SW 1271 (cell line): Measurements from ENCODE around the gene TGM6.

Experiments used
- DNase-seq, 2 experiments: peaks; one replicate each; lab custom pipeline; 2025; lab: John Stamatoyannopoulos, UW

Gene TGM6

GRCh38 chr20:2364044-2364443 is 16.7 kb upstream of the TGM6 start:
- DNase-seq: no peak

- DNase-seq: no peak
These were observed 15.6 kb upstream of the TGM6 start for GRCh38 chr20:2365091-2365490.

DNA sequence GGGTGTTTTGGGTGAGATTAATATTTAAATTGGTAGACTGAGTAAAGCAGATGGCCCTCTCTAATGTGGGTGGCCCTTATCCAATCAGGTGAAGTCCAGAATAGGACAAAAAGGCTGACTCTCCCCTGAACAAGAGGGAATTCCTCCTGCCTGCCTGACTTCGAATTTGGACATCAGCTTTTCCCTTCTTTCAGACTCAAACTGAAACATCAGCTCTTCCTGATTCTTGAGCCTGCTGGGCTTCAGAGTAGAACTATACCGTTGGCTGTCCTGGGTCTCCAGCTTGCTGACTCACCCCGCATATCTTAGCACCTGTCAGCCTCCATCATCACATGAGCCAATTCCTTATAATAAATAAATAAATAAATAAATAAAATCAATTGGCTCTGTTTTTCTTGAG is 15.0 kb upstream of the TGM6 start:
- DNase-seq: no peak

DNA sequence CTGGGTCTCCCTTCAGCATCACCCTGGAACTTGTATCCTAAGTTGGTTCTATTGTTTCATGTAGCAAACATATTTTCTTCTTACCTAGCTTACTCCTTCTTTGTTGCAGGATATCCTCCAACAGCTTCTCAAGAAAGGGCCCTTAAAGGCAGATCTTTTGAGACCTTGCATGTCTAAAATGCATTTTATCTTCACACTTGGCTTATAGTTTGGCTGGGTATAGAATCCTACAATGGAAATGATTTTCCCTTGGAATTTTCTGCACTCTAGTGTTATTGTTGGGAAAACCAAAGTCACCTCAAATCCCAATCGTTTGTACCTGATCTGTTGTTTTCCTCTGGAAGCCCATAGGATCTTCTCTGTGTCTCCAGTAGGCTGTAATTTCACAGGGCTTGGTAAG is 12.1 kb upstream of the TGM6 start:
- DNase-seq: no peak

- no peak for DNase-seq
These were observed 7.6 kb upstream of the TGM6 start for GRCh38 chr20:2373098-2373497.

GRCh38 chr20:2374346-2375125 is 6.2 kb upstream of the TGM6 start:
- DNase-seq: no peak

DNA sequence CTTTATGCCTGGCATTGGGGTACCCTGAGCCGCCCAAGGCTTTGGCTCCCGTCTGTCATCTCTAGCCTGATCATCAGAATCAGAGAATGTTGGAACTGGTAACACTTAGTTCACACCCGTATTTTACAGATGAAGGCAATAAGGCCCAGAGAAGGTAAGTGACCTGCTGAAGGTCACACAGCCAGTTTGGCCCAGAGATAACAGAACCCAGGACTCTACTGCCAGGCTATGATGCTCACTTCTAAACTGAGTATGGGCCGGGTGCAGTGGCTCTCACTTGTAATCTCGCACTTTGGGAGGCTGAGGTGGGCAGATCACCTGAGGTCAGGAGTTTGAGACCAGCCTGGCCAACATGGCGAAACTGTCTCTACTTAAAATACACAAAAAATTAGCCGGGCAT is 1.8 kb upstream of the TGM6 start:
- DNase-seq: no peak

GRCh38 chr20:2379511-2380229 is 1.0 kb upstream of the TGM6 start:
- no peak for DNase-seq

DNA sequence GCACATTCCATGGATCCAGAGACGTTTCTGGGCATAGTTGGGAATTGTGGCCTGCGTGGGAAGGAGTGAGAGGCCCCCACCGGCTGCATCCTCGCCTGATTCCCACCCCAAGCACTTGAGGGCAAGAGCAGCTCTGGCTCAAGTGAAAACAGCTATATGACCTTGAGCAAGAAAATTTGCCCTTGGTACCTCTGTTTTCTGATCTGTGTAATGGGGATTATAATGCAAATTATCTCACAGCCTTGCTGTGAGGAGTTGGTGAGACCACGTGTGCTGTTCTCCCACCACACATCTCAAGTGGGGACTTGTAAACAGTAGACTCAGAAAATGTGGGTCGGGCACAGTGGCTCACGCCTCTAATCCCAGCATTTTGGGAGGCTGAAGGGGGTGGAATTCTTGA is 602 bp downstream of the TGM6 start:
- no peak for DNase-seq

GRCh38 chr20:2382833-2383232 is 2.1 kb downstream of the TGM6 start:
- no peak for DNase-seq

DNA sequence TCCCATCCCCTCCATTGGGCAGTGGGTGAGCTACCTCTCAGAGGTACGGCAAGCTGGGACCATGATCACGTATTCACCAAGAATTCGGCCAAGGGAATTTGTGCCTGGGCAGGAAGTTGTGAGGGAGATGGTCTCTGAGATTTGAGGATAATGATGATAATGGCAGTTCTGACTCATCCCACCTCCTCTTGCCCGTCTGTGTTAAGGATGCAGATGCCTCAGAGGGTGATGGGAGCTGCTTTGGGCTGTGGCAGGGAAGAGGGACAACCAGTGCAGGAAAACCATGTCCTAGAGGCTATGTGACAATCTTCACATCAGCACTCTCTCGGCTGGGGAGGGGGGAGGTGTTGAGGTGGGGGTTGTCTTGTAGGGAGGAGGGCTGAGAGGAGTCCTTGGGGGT is 4.3 kb downstream of the TGM6 start:
- no peak for DNase-seq

DNA sequence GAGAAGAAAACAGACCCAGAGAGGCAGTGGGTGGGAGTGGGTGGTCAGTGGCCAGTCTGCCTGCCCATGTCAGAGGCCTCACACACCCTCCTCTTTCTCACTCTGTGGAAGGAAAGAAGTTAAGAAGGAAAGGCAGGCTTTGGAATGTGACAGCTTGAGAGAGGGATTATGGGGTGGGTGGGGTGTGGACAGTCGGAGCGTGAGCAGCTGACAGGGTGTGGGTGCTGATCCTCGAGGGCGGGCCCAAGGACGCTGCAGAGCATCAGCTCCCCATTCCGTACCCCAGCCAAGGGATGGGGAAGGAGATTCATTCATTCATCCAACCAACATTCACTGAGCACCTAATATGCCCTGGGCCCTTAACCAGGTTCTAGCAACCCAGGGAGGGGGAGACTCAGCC is 4.8 kb downstream of the TGM6 start:
- DNase-seq: no peak

- peak; percentile 69 to 81 for DNase-seq
These were observed 5.9 kb downstream of the TGM6 start for GRCh38 chr20:2386516-2387179.

GRCh38 chr20:2387180-2387577 is 6.5 kb downstream of the TGM6 start:
- peak; percentile 16 to 59 for DNase-seq

- no peak for DNase-seq
These were observed 6.9 kb downstream of the TGM6 start for GRCh38 chr20:2387580-2387979.

- DNase-seq: no peak
These were observed 10.4 kb downstream of the TGM6 start for GRCh38 chr20:2390951-2391675.

DNA sequence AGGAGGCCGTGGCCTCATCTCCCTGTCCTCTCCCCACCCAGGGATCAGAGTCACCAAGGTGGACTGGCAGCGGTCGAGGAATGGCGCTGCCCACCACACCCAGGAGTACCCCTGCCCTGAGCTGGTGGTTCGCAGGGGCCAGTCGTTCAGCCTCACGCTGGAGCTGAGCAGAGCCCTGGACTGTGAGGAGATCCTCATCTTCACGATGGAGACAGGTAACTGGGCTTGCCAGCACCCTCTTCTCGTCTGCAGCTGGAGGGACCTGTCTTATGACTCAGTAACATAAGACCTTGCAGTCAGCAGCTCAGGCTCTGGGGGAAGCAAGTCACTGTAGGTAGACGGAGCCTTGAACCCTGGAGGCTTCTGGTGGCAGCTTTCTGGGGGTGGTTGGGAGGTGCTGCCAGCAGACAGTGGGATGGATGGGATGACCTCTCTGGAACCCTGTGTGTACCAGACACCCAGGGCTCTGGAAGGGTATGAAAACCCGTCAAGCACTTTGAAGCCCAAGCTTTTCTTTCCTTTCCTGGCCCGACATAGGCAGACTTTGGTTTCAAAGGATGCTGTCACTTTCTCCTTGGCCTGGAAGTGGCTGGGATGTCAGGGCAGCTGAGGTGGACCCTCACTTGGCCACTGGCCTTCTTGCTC is 13.8 kb downstream of the TGM6 start:
- DNase-seq: no peak

- DNase-seq: no peak
These were observed 14.4 kb downstream of the TGM6 start for GRCh38 chr20:2395136-2395535.

GRCh38 chr20:2396241-2396814 is 15.6 kb downstream of the TGM6 start:
- no peak for DNase-seq

DNA sequence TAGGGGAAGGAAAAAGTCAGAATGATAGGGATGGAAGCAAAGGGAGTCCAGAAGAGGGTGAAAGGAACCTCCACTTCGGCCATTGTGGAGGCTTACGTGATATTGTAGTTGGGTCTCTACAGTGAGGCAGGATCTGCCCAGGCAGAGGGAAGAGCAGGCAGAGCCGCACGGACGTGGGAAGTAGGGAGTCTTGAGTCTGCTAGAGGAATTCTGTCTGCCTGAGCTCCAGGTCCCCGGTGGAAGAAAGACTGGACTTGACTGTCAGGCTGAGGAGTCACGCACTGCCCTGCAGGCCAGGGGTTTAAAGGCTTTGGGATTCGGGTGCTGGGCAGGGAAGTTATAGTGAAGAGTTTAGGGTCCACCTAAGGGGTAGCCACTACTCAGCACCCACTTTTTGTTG is 16.4 kb downstream of the TGM6 start:
- no peak for DNase-seq

GRCh38 chr20:2397595-2398145 is 17.0 kb downstream of the TGM6 start:
- no peak for DNase-seq
